HG02798 (cell line): ENCODE measurements around the gene C1orf52.
"Not testable (repeated sequence)": the region's sequence is repeated elsewhere in the genome, so short reads cannot be mapped to it uniquely, and the experiment has no call there.

Experiments
- ATAC-seq: cut with Tn5 transposase; IDR thresholded peaks from one replicate; pipeline ENCODE4 v1.9.1; 2021; ENCODE audit warnings: mild to moderate bottlenecking; ENCODE audit not compliant: unreplicated experiment, poor library complexity

The C1orf52 gene

GRCh38 chr1:85279458-85280080, 20.1 kb upstream of the C1orf52 start:
- ATAC-seq: no peak

- ATAC-seq: no peak
Observed at GRCh38 chr1:85278853-85279314, 19.4 kb upstream of the C1orf52 start.

GRCh38 chr1:85277802-85278201, 18.3 kb upstream of the C1orf52 start:
- ATAC-seq: no peak

GRCh38 chr1:85276978-85277639, 17.6 kb upstream of the C1orf52 start:
- no peak for ATAC-seq

GRCh38 chr1:85276215-85276977, 16.9 kb upstream of the C1orf52 start, which contains the start of gene BCL10:
Gene BCL10 (minus strand): TSS chr1:85276632. CDS start chr1:85276352, 280 bp downstream.
- peak; percentile 97 for ATAC-seq

- peak; percentile 17 for ATAC-seq
Observed at GRCh38 chr1:85275701-85276214, 16.3 kb upstream of the C1orf52 start.

GRCh38 chr1:85274969-85275453, 15.5 kb upstream of the C1orf52 start:
- ATAC-seq: no peak

- ATAC-seq: no peak
Observed at GRCh38 chr1:85273397-85273796, 13.9 kb upstream of the C1orf52 start.

- no peak for ATAC-seq
Observed at GRCh38 chr1:85268801-85269585, 9.5 kb upstream of the C1orf52 start.

- ATAC-seq: no peak
Observed at GRCh38 chr1:85267313-85267712, 7.9 kb upstream of the C1orf52 start.

- no peak for ATAC-seq
Observed at GRCh38 chr1:85264150-85264549, 4.7 kb upstream of the C1orf52 start.

- ATAC-seq: no peak
Observed at GRCh38 chr1:85262985-85263384, 3.5 kb upstream of the C1orf52 start.

- no peak for ATAC-seq
Observed at GRCh38 chr1:85259912-85260274, 431 bp upstream of the C1orf52 start.

- ATAC-seq: no peak
Observed at GRCh38 chr1:85258536-85259117, 835 bp downstream of the C1orf52 start.

- ATAC-seq: not testable (repeated sequence)
Observed at GRCh38 chr1:85249042-85249441, 10.4 kb downstream of the C1orf52 start.

- no peak for ATAC-seq
Observed at GRCh38 chr1:85245891-85246290, 13.6 kb downstream of the C1orf52 start.

GRCh38 chr1:85245456-85245855, 14.0 kb downstream of the C1orf52 start:
- ATAC-seq: no peak

GRCh38 chr1:85244271-85245061, 15.0 kb downstream of the C1orf52 start:
- no peak for ATAC-seq

GRCh38 chr1:85243372-85243771, 16.1 kb downstream of the C1orf52 start:
- ATAC-seq: no peak
